Inflammatory macrophage (primary cell): ENCODE results near the gene ZNF121.
A peak's percentile ranks its signal among the peaks of the same experiment; 100 is the strongest.
"Not testable (repeated sequence)": the region's sequence is repeated elsewhere in the genome, so short reads cannot be mapped to it uniquely, and the experiment has no call there.

ENCODE experiments used
- DNase-seq, 2 donors: peaks; one replicate each; pipeline ENCODE4 v3.0.0-alpha.2; 2020 to 2022
- total RNA-seq, 18 experiments: gene quantifications; one replicate each; lab custom pipeline; 2026; ENCODE audit warnings: mixed read lengths in 6 of 18, inconsistent platforms in 2 of 18; lab: John Stamatoyannopoulos, UW

Gene ZNF121
- total RNA-seq, result 22.7 to 88.0 (median 53.1) reads per million in 18 experiments

GRCh38 chr19:9584073-9584833 is at the start of gene ZNF121:
Gene ZNF121 (minus strand): TSS chr19:9584504. CDS start chr19:9568097, 16,407 bp downstream.
- peak; percentile 84 to 85 for DNase-seq

- DNase-seq, result peak; percentile 14 to 23
Measured at GRCh38 chr19:9627856-9628255, 43.6 kb upstream of the ZNF121 start.

GRCh38 chr19:9622531-9622930 is 38.2 kb upstream of the ZNF121 start:
- peak in 1 of 2 donors; percentile 8 for DNase-seq

- peak; percentile 88 to 91 for DNase-seq
Measured at GRCh38 chr19:9621156-9622037, 37.1 kb upstream of the ZNF121 start, which contains the start of gene ZNF561. Gene ZNF561 (minus strand): TSS chr19:9621232. CDS start chr19:9619456, 1,776 bp downstream.

- DNase-seq, result no peak
Measured at GRCh38 chr19:9620842-9621155, 36.5 kb upstream of the ZNF121 start.

GRCh38 chr19:9615844-9616243 is 31.5 kb upstream of the ZNF121 start:
- no peak for DNase-seq

GRCh38 chr19:9610484-9611113 is 26.3 kb upstream of the ZNF121 start:
- DNase-seq, result no peak

- no peak for DNase-seq
Measured at GRCh38 chr19:9608912-9609311, 24.6 kb upstream of the ZNF121 start.

- DNase-seq, result no peak
Measured at GRCh38 chr19:9597027-9597426, 12.7 kb upstream of the ZNF121 start.

GRCh38 chr19:9586764-9587163 is 2.5 kb upstream of the ZNF121 start:
- peak; percentile 66 for DNase-seq

- not testable (repeated sequence) for DNase-seq
Measured at GRCh38 chr19:9582081-9582725, 2.1 kb downstream of the ZNF121 start.

- DNase-seq, result no peak
Measured at GRCh38 chr19:9580728-9581127, 3.6 kb downstream of the ZNF121 start.

GRCh38 chr19:9570255-9570654 is 14.0 kb downstream of the ZNF121 start:
- no peak for DNase-seq

GRCh38 chr19:9566729-9567128 is 17.6 kb downstream of the ZNF121 start:
- no peak for DNase-seq

- DNase-seq, result no peak
Measured at GRCh38 chr19:9565900-9566705, 18.2 kb downstream of the ZNF121 start.

- DNase-seq, result no peak
Measured at GRCh38 chr19:9552536-9553274, 31.6 kb downstream of the ZNF121 start.

- DNase-seq, result no peak
Measured at GRCh38 chr19:9547870-9548269, 36.4 kb downstream of the ZNF121 start.

- not testable (repeated sequence) for DNase-seq
Measured at GRCh38 chr19:9541281-9541680, 43.0 kb downstream of the ZNF121 start.

- DNase-seq, result not testable (repeated sequence)
Measured at GRCh38 chr19:9539921-9540320, 44.4 kb downstream of the ZNF121 start.

- DNase-seq, result not testable (repeated sequence)
Measured at GRCh38 chr19:9539201-9539600, 45.1 kb downstream of the ZNF121 start.
